ENCODE data around the gene ADRA2B.

DNA sequence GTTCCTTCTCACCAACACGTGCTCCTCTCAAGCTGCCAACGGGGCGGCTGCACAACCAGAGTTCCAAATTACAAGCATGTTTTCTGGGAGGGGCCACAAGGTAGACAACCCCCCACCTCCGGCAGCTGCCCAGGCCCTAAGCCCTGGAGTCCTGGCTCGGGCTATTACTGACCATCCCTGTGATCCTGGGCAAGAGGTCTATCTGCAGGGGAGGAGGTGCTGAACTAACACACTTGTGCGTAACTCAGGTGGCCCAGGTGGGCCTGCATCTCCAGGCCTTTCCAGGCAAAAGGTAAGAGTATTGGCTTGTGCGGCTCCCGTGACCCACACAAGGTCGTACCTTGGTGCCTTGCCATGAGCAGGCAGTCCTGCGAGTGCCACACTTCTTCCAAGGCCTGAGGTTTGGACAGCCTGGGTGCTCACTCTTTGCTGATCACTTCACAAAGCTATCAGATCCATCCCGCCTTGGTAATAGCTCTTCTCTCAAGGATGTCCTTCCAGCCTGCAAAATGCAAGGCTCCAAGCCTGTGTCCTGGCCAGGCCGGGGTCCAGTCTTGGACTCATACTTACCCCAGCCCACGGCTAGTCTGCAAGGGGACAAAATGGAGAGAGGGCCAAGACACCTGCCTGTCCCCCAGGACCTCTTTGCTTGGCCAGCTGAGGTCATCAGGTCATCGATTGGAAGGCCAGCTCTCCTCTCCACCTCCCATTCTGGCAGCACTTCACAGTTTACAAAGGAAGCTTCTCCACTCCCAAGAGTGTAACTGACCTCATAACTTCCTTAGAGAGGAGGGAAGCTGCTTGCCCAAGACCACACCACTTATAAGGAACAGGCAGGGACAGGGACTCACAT is 33.9 kb downstream of the ADRA2B start:
- TF ChIP-seq, protein P1, sequence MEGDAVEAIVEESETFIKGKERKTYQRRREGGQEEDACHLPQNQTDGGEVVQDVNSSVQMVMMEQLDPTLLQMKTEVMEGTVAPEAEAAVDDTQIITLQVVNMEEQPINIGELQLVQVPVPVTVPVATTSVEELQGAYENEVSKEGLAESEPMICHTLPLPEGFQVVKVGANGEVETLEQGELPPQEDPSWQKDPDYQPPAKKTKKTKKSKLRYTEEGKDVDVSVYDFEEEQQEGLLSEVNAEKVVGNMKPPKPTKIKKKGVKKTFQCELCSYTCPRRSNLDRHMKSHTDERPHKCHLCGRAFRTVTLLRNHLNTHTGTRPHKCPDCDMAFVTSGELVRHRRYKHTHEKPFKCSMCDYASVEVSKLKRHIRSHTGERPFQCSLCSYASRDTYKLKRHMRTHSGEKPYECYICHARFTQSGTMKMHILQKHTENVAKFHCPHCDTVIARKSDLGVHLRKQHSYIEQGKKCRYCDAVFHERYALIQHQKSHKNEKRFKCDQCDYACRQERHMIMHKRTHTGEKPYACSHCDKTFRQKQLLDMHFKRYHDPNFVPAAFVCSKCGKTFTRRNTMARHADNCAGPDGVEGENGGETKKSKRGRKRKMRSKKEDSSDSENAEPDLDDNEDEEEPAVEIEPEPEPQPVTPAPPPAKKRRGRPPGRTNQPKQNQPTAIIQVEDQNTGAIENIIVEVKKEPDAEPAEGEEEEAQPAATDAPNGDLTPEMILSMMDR (IDR thresholded peaks at IDR 0.05), result no peak
- no peak for TF ChIP-seq POLR2A (IDR thresholded peaks at IDR 0.05)

Measured in lower leg skin (tissue), 3 donors.